AG09309 (cell line): ENCODE data around the gene FBXO31.

Experiments
- DNase-seq: peaks from one replicate; pipeline ENCODE4 v3.0.0-alpha.2; 2010; ENCODE audit warnings: low read depth
- H3K4me3 ChIP-seq: 2 replicates; pipeline ENCODE4 v1.5.1; 2011; ENCODE audit warnings: mild to moderate bottlenecking, low read depth, low read length, moderate library complexity; ENCODE audit not compliant: control insufficient read depth
- TF ChIP-seq, protein P1 (sequence below): IDR thresholded peaks from 2 replicates; pipeline ENCODE4 v1.5.1; 2011; ENCODE audit warnings: mild to moderate bottlenecking, low read depth, low read length, inconsistent platforms; ENCODE audit not compliant: insufficient read depth, control insufficient read depth; ENCODE audit errors: missing control alignments

FBXO31 gene

DNA sequence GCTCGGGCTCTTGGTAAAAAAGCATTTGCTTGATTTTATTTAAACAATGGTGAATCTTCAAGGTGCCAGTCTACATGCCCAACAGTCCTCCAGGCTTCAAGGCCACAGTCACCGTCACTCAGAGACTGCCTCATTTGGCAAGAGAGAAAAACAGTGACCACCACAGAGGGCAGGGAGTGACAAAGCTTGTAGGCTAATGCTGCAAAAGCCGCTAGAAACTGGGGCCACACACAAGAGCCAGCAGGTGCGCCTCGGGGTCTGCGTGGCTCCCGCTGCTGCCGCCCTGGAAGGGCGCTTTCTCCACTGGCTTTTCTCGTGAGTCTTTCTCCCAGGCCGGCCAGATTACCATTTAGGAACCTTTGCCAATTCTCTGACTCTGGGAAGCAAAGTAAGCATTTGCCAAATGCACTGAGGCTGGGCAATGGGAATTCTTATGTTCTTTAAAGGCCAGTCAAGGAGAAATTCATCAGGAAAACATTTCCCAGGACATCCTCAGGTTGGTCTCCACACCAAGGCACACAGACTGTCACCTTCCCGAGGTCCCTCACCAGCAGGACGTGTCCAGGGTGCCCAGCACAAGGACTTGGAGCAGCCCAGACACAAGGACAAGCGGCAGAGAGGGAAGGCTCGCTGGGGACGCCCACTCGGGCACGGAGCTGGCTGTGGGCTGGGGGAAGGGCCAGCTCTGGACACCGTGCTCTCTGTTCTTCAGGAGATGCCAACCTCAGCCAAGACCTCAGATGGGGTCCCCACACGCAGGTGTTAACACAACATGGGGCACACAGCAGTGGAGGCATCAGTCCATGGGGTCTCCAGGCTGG lies 53.9 kb downstream of the FBXO31 start:
- TF ChIP-seq, protein P1, sequence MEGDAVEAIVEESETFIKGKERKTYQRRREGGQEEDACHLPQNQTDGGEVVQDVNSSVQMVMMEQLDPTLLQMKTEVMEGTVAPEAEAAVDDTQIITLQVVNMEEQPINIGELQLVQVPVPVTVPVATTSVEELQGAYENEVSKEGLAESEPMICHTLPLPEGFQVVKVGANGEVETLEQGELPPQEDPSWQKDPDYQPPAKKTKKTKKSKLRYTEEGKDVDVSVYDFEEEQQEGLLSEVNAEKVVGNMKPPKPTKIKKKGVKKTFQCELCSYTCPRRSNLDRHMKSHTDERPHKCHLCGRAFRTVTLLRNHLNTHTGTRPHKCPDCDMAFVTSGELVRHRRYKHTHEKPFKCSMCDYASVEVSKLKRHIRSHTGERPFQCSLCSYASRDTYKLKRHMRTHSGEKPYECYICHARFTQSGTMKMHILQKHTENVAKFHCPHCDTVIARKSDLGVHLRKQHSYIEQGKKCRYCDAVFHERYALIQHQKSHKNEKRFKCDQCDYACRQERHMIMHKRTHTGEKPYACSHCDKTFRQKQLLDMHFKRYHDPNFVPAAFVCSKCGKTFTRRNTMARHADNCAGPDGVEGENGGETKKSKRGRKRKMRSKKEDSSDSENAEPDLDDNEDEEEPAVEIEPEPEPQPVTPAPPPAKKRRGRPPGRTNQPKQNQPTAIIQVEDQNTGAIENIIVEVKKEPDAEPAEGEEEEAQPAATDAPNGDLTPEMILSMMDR = no peak
- H3K4me3 ChIP-seq = no peak overlapping the region
- DNase-seq = no peak

- no peak for DNase-seq
- TF ChIP-seq, protein P1 = no peak
- no peak overlapping the region for H3K4me3 ChIP-seq
Observed at GRCh38 chr16:87328846-87329245, 54.7 kb downstream of the FBXO31 start.

DNA sequence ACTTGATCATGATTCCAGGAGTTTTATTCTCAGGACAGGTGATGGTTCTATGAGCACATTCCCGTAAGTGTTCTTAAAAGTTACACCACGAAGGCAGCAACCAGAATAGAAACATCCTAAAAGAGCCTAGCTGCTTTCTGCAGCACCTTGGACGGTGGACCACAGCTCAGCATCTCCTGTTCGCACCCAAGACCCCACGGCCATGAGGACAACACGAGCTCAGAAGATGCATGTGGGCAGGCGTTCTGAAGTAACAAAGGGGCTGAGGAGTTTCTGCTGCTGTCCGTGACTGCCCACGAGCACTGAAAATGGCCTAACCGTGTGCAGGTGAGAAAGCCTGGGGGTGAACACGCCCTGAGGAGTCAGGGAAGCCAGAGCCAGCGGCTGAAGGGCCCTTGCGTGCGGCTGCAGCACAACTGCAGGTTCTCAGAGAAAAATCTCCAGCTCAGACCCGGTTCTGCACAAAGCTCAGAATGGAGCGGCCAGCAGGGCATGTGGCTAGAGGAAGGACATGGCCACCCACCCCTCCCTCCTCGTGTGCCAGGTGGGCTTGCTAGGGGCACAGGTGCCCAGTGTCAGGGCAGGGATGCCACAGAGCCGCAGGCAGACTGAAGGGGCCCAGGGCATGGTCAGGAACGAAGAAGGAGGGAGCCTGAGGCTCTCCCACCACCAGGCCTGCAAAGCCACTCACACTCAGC lies 55.6 kb downstream of the FBXO31 start:
- TF ChIP-seq, protein P1 = no peak
- no peak overlapping the region for H3K4me3 ChIP-seq
- no peak for DNase-seq

- H3K4me3 ChIP-seq = no peak overlapping the region
- TF ChIP-seq, protein P1 = no peak
- no peak for DNase-seq
Observed at GRCh38 chr16:87326151-87326571, 57.4 kb downstream of the FBXO31 start.

GRCh38 chr16:87325423-87325858 lies 58.1 kb downstream of the FBXO31 start:
- no peak overlapping the region for H3K4me3 ChIP-seq
- no peak for DNase-seq
- TF ChIP-seq, protein P1 = no peak

- H3K4me3 ChIP-seq = no peak overlapping the region
- TF ChIP-seq, protein P1 = peak; percentile 75
- no peak for DNase-seq
Observed at GRCh38 chr16:87324411-87325275, 58.9 kb downstream of the FBXO31 start.
